Activated CD4-positive, alpha-beta memory T cell treated with anti-CD3 and anti-CD28 coated beads, Interleukin-2, amount 10 ng/mL, durations not matched to agents 7 days and 5 days (primary cell): ENCODE measurements around the gene TRIM9. TPM values are rescaled to one million over a fixed set of nuclear protein-coding genes. Genes with fewer than 3 reads are reported as not detected.
"Not testable (repeated sequence)": the region's sequence is repeated elsewhere in the genome, so short reads cannot be mapped to it uniquely, and the experiment has no call there.

Experiments
- CTCF ChIA-PET: fragments of 350-600 bp; sonication (Branson Sonifier 250); formaldehyde crosslinking; loops from one replicate; lab custom pipeline; 2021; ENCODE audit warnings: antibody characterized with exemption, inconsistent platforms; lab: Charles Lee
- POLR2A ChIA-PET: fragments of 350-600 bp; sonication (Branson Sonifier 250); formaldehyde crosslinking; loops from one replicate; lab custom pipeline; 2021; ENCODE audit warnings: antibody characterized with exemption; lab: Charles Lee
- DNase-seq: peaks from one replicate; pipeline ENCODE4 v3.0.0-alpha.2; 2020
- H3K27ac Mint-ChIP-seq: one replicate; pipeline ENCODE4 v1.8.0; 2021; ENCODE audit warnings: mild to moderate bottlenecking, mixed read lengths
- H3K27me3 Mint-ChIP-seq: one replicate; pipeline ENCODE4 v1.8.0; 2021; ENCODE audit warnings: mixed read lengths
- H3K36me3 Mint-ChIP-seq: one replicate; pipeline ENCODE4 v1.8.0; 2021; ENCODE audit warnings: low read depth, mixed read lengths
- H3K4me1 Mint-ChIP-seq: one replicate; pipeline ENCODE4 v1.8.0; 2021; ENCODE audit warnings: mixed read lengths
- H3K4me3 Mint-ChIP-seq: one replicate; pipeline ENCODE4 v1.8.0; 2021; ENCODE audit warnings: mild to moderate bottlenecking, mixed read lengths
- H3K9me3 Mint-ChIP-seq: one replicate; pipeline ENCODE4 v1.8.0; 2021; ENCODE audit warnings: mixed read lengths
- total RNA-seq, 2 experiments: library from RNA; stranded (reverse); gene quantifications; one replicate each; pipeline ENCODE4 v1.2.3, GENCODE V29; 2021

The TRIM9 gene
- total RNA-seq, 2 experiments from 2014 or later, result 0.20 to 0.23 TPM

DNA sequence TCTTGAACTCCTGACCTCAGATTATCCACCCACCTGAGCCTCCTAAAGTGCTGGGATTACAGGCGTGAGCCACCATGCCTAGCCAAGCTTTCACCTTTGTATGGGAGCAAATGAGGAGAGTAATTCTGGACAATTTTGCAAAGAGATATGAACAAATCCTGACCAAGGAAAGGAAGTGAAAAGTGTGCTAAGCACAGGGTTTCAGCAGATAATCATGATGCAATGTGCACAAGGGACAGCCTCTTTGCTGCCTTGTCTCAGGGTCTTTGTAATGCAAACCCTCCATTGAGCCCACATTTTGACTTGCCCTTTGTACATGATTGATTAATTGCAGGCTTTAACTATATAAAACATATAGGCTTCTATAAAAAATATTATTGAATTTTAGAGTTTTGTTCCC is 141.4 kb downstream of the TRIM9 start:
- DNase-seq, result no peak
- Mint-ChIP-seq H3K36me3 (no peaks in the 10 kb centered on the region), H3K4me1 (peaks cover 6% of the 10 kb centered on the region), H3K27me3 (no peaks in the 10 kb centered on the region), H3K27ac (no peak overlapping the region), H3K9me3 (no peaks in the 10 kb centered on the region), H3K4me3 (no peak overlapping the region)
- ChIA-PET POLR2A (no interaction called here), CTCF (no interaction called here)

DNA sequence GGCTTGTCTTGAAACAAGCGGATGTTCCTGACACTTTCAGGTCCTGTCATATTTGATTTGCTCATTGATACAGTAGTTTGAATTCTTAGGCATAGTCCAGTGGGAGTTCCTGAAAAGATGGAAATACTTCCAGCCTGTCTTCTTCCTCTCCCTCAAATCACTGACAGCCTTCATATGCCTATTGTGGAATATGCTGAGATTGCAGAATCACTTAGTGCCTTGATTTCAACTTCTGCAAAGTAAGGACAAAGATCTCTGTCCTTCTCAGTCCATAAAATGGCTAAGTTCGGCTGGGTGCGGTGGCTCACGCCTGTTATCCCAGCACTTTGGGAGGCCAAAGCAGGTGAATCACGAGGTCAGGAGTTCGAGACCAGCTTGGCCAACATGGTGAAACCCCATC is 143.9 kb downstream of the TRIM9 start:
- ChIA-PET POLR2A (no interaction called here), CTCF (interaction anchor here (0.7 kb wide), 1 partner anchor 89 kb away, joined by 4 read pairs; no protein-coding TSS in a partner anchor)
- Mint-ChIP-seq H3K9me3 (no peaks in the 10 kb centered on the region), H3K36me3 (no peaks in the 10 kb centered on the region), H3K4me1 (peaks cover 6% of the 10 kb centered on the region), H3K4me3 (no peak overlapping the region), H3K27ac (no peak overlapping the region), H3K27me3 (no peaks in the 10 kb centered on the region)
- no peak for DNase-seq

DNA sequence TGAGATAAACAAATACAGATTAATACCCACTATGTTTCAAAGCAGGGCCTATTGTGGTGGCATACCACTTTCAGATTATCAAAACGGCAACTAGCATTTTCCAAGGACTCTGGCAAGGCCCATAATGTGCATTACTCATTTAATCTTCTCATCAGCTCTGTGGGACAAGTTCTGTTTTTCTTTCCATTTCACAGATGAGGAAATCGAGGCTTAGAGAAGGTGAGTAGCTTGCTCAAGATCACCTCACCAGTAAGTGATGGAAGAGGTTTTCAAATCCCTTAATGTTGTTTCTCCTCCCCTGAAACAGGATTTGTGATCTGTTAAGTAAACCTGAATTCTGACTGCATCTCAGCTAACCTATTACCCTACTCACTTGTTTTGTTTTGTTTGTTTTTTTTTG is 146.7 kb downstream of the TRIM9 start:
- Mint-ChIP-seq H3K9me3 (no peaks in the 10 kb centered on the region), H3K27ac (no peak overlapping the region), H3K4me3 (no peak overlapping the region), H3K4me1 (peaks cover 12% of the 10 kb centered on the region), H3K27me3 (peaks cover 15% of the 10 kb centered on the region), H3K36me3 (no peaks in the 10 kb centered on the region)
- DNase-seq, result no peak
- ChIA-PET POLR2A (no interaction called here), CTCF (no interaction called here)

DNA sequence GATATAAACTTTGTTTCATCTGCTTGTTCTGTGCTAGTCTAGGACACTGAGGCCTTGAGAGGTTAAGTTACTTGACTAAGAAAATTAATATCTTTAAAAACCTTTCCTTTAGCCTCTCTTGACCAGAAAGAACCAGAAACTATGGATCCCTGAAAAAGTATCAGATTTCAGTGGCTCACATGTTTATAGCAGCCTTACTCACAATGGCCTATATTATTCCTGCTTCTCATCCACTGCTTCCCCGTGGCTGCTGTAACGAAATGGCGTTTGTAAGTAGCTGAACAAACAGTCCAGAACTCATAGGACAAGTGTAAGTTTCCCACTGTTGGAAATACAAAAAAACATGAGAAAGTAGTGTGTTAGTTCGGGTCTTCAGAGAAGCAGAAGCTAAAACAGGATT is 147.5 kb downstream of the TRIM9 start:
- POLR2A ChIA-PET, result no interaction called here
- peaks cover 14% of the 10 kb centered on the region for H3K4me1 Mint-ChIP-seq

DNA sequence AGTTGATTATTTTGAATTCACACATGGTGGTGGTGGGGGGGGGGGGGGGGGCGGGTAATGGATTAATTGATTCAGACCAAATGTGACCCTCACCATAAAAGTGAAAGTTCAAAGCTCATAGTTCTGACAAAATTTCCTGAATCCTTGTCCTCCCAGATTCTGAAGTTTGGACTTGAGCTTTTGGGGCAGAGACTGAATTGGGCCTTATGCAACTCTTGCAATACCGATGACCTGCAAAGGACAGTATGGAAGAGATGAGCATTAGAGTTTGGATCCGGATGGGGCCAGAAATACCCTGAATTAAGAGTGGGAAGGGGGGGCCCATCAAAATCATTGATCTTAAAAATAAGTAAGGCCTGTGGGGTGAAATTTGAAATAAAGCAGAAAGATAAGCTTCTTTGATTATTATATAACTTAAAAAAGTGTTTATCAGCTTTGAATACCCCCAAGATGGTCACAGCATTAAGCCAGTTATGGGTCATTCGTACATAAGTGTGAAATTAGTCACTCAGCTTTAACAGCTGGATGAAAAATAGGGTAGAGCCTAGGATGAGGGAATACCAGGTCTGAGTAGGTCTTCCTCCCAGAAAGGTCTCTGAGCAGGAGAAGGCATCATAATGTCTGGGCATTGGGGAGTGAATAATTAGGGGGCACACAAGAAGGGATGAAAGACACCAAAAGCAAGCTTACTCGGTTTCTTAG is 148.5 kb downstream of the TRIM9 start:
- no peak overlapping the region for H3K27ac Mint-ChIP-seq
- H3K36me3 Mint-ChIP-seq, result no peaks in the 10 kb centered on the region
- H3K9me3 Mint-ChIP-seq, result no peaks in the 10 kb centered on the region
- peaks cover 14% of the 10 kb centered on the region for H3K4me1 Mint-ChIP-seq
- H3K4me3 Mint-ChIP-seq, result no peak overlapping the region
- CTCF ChIA-PET, result no interaction called here
- DNase-seq, result no peak
- H3K27me3 Mint-ChIP-seq, result peaks cover 27% of the 10 kb centered on the region
- POLR2A ChIA-PET, result no interaction called here

More for the DNA sequence above, 147.5 kb downstream of the TRIM9 start:
- no peak for DNase-seq
- Mint-ChIP-seq H3K27me3 (peaks cover 20% of the 10 kb centered on the region), H3K9me3 (no peaks in the 10 kb centered on the region), H3K27ac (no peak overlapping the region), H3K36me3 (no peaks in the 10 kb centered on the region), H3K4me3 (no peak overlapping the region)
- CTCF ChIA-PET, result no interaction called here

DNA sequence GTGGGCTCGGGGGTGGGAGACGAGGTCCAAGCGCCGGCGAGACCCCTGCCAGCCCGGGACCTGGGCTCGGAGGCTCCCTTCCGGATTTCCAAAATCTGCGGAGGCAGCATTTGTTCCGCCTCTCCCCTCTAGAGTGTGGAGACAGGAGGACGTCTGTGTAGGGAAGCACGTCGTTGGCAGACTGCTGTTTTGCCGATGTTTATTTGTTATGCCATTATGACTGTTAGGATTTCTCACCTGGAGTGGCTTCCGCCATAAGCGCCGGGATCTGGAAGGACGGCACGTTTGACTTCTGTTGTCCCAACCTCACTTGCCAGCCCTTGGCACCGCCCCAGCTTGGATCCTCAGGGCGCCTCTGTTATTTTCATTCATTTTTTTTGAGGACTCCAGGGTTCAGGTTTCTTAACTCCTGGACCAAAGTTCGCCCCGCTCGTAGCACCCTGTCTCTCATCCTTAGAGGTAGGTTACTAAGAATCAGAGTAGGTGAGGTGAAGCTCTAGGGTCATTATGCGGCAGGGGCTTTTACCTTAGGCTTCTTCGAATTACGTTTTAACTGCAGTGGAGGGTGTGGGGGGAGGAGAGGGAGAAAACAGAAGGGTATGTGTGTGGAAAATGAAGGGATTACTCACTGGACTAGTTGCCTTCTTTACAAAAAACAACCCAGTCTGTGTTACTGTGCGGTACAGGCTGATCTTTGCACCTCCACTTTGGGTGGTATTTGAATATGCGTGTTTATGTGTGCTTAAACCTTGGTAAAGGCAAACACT is 150.1 kb downstream of the TRIM9 start:
- Mint-ChIP-seq H3K27me3 (peaks cover 34% of the 10 kb centered on the region), H3K4me3 (peak overlapping the region; percentile 71), H3K27ac (no peak overlapping the region), H3K9me3 (no peaks in the 10 kb centered on the region), H3K36me3 (no peaks in the 10 kb centered on the region), H3K4me1 (peaks cover 14% of the 10 kb centered on the region)
- ChIA-PET POLR2A (interaction anchor here (1.0 kb wide), 1 partner anchor 8 kb away, joined by 3 read pairs; no protein-coding TSS in a partner anchor), CTCF (no interaction called here)
- no peak for DNase-seq

DNA sequence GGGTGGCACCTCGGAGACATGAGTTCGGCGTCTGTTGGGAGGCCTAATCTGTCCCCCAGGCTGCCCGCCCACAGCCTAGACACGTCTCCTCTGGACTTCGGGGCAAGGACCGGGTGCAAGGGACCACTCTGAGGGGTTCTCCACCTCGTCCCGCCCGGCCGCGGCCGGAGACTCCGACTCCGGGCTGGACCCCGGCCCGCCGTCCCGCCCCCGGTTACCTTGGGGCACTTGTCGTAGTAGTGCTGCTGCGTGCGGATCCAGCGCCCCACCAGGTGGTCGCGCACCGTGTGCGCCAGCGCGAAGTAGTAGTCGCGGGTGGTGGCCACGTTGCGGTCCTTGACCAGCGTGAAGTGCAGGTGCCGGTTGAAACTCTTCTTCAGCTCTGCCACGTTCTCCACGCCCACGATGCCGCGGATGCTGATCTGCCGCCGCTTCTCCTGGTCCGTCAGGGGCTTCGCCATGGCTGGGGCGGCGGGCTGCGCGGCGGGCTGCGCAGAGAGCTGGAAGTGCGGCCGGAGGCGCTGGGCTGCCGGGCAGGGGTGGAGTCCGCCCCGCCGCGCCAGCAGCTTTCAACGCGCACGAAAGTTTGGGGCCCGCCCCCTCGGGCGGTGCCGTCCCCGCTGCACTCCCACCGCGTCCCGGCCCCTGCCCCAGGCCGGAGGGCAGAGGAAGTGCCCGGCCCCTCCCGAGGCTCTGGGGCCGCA is 150.8 kb downstream of the TRIM9 start, which contains the start of gene PYGL:
PYGL (minus strand) TSS at position 541 of the 704 bp plus-strand sequence; CDS start at position 461, 80 bp downstream.
- peaks cover 36% of the 10 kb centered on the region for H3K27me3 Mint-ChIP-seq
- H3K4me1 Mint-ChIP-seq, result peaks cover 14% of the 10 kb centered on the region
- no peak within 1 kb of the TSS for H3K27ac Mint-ChIP-seq
- H3K9me3 Mint-ChIP-seq, result no peaks in the 10 kb centered on the region
- POLR2A ChIA-PET, result interaction anchor here (1.0 kb wide), 1 partner anchor 7 kb away, joined by 3 read pairs; no protein-coding TSS in a partner anchor
- peak within 1 kb of the TSS; percentile 71 for H3K4me3 Mint-ChIP-seq
- CTCF ChIA-PET, result no interaction called here
- DNase-seq, result peak; percentile 23
- H3K36me3 Mint-ChIP-seq, result no peaks in the 10 kb centered on the region

DNA sequence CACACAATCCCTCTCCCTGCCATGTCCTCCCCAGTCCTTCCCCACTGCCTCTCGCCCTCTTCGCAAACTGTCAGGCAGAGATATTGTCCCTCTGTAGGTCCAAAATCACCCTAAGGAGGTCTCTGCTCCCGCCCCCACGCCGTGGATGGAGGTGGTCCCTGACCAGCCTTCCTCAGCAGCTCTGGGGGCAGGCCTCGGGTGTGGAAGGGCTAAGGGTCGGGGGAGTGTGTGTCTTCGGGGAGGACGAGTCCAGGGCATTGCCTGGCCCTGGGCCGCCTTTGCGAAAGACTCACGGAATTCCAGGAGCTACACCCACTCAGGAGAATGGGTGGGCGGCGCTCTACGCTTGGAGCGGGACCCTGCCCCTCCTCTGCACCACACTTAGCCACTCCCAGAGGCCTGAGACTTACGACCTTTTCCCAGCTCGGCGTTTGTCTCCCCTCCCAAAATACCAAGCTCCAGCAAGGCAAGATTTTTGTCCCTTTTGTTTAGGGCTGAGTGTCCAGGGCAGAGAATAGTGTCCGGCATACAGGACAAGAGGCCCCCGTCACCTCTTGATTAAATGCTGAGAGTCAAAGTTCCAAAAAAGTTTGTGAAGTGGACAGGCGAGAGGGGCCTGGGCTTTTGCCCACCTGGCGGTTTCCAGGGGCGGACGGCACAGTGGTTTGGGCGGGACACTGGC is 151.5 kb downstream of the TRIM9 start:
- H3K36me3 Mint-ChIP-seq, result no peaks in the 10 kb centered on the region
- ChIA-PET CTCF (no interaction called here), POLR2A (no interaction called here)
- H3K27me3 Mint-ChIP-seq, result peaks cover 36% of the 10 kb centered on the region
- peak overlapping the region; percentile 53 for H3K4me3 Mint-ChIP-seq
- H3K9me3 Mint-ChIP-seq, result no peaks in the 10 kb centered on the region
- H3K4me1 Mint-ChIP-seq, result peaks cover 14% of the 10 kb centered on the region
- DNase-seq, result no peak
- no peak overlapping the region for H3K27ac Mint-ChIP-seq

DNA sequence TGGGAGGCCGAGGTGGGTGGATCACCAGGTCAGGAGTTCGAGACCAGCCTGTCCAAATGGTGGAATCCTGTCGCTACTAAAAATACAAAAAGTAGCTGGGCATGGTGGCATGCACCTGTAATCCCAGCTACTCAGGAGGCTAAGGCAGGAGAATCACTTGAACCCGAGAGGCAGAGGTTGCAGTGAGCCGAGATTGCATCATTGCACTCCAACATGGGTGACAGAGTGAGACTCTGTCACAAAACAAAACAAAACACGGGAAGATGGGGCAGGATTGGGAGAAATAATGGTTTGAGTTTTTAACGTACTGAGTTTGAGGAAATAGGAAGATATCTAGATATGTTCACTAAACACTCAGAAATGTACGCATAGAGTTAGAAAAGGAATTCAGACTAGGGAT is 153.3 kb downstream of the TRIM9 start:
- CTCF ChIA-PET, result not testable (repeated sequence)

DNA sequence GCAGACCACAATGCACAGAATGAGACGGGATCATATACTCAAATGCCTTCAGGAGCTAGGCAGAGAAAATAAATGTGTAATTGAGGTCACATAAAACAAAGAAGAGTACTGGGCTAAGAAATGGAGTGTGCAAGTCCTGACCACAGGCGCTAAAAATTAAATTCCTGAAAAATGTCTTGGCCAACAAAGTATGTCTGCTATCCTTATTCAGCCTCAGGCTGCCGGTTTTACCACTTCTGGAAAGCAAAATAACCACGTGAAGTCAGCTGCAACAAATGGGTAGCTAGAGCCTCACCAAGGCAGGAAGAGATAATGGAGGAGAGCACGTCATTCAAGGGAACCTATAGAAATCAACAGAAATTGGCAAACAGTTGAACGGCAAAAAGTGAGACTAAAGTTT is 153.8 kb downstream of the TRIM9 start:
- CTCF ChIA-PET, result no interaction called here
- Mint-ChIP-seq H3K27ac (no peak overlapping the region), H3K9me3 (no peaks in the 10 kb centered on the region), H3K27me3 (peaks cover 39% of the 10 kb centered on the region), H3K4me1 (peaks cover 14% of the 10 kb centered on the region), H3K36me3 (no peaks in the 10 kb centered on the region), H3K4me3 (no peak overlapping the region)
- POLR2A ChIA-PET, result no interaction called here
- DNase-seq, result no peak

More for the DNA sequence above, 153.3 kb downstream of the TRIM9 start:
- H3K36me3 Mint-ChIP-seq, DNase-seq, H3K4me3 Mint-ChIP-seq, H3K27ac Mint-ChIP-seq, H3K9me3 Mint-ChIP-seq, POLR2A ChIA-PET: not testable (repeated sequence)
- Mint-ChIP-seq H3K4me1 (peaks cover 14% of the 10 kb centered on the region), H3K27me3 (peaks cover 39% of the 10 kb centered on the region)

DNA sequence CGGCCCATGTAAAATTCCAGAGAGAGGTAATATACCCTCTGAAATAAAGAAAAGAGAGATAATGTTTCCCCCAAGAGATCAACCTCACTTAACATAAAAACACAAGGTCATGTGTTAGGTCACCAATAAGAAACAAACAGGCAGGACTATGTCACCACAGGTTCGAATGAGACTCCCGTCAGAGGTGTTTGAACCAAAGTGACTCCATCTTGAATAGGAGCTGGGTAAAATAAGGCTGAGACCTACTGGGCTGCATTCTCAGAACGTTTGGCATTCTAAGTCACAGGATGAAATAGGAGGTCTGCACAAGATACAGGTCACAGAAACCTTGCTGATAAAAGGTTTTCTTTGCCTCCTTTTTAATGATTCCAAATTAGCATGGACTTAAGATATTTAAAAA is 157.1 kb downstream of the TRIM9 start:
- Mint-ChIP-seq H3K4me3 (no peak overlapping the region), H3K27ac (no peak overlapping the region), H3K27me3 (peaks cover 27% of the 10 kb centered on the region), H3K4me1 (no peaks in the 10 kb centered on the region), H3K36me3 (no peaks in the 10 kb centered on the region), H3K9me3 (no peaks in the 10 kb centered on the region)
- ChIA-PET CTCF (no interaction called here), POLR2A (no interaction called here)
- no peak for DNase-seq

DNA sequence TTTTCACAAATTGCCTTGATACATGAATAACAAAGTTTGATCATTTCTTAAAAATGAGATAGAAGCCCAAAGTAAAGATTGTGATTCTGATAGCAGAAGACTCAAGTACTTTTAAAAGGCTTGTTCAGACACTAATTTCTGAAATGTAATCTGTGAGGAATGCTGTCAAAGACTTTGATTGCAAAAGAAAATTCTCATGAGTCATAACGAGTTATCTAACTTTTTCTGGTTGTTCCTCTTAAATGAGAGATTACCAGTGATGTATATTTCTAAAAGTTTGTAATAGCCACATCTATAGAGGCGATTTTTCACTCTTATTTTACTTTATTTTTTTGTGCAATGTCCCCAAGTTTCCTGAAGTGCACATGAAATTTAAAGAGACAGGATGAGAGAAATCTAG is 157.6 kb downstream of the TRIM9 start:
- H3K4me1 Mint-ChIP-seq, result no peaks in the 10 kb centered on the region
- H3K27ac Mint-ChIP-seq, result no peak overlapping the region
- H3K9me3 Mint-ChIP-seq, result no peaks in the 10 kb centered on the region
- ChIA-PET POLR2A (interaction anchor here (0.8 kb wide), 1 partner anchor 8 kb away, joined by 3 read pairs; no protein-coding TSS in a partner anchor), CTCF (no interaction called here)
- H3K27me3 Mint-ChIP-seq, result peaks cover 28% of the 10 kb centered on the region
- no peak overlapping the region for H3K4me3 Mint-ChIP-seq
- H3K36me3 Mint-ChIP-seq, result no peaks in the 10 kb centered on the region
- DNase-seq, result no peak
